Trophoblast cell (in vitro differentiated cells and primary cell): Measurements from ENCODE around the gene SLC25A53.

ENCODE experiments used
- DNase-seq, 2 donors: peaks; one replicate each; pipeline ENCODE4 v3.0.0-alpha.2; 2016
- H2AFZ ChIP-seq: 2 replicates; pipeline ENCODE4 v1.6.1; 2013; ENCODE audit warnings: low read length, moderate library complexity, mild to moderate bottlenecking; ENCODE audit not compliant: insufficient read depth, poor library complexity
- H2AK5ac ChIP-seq: 2 replicates; pipeline ENCODE4 v1.6.1; 2013; ENCODE audit warnings: mild to moderate bottlenecking, low read length
- H2BK120ac ChIP-seq: 2 replicates; pipeline ENCODE4 v1.6.1; 2013; ENCODE audit warnings: low read length, mild to moderate bottlenecking, moderate library complexity; ENCODE audit not compliant: insufficient read depth, poor library complexity
- H2BK12ac ChIP-seq: 2 replicates; pipeline ENCODE4 v1.6.1; 2013; ENCODE audit warnings: mild to moderate bottlenecking, low read length, moderate library complexity
- H2BK5ac ChIP-seq: 2 replicates; pipeline ENCODE4 v1.6.1; 2013; ENCODE audit warnings: low read length, low read depth, moderate library complexity, mild to moderate bottlenecking; ENCODE audit not compliant: poor library complexity
- H3K14ac ChIP-seq: 2 replicates; pipeline ENCODE4 v1.6.1; 2013; ENCODE audit warnings: mild to moderate bottlenecking, low read length
- H3K18ac ChIP-seq: 2 replicates; pipeline ENCODE4 v1.6.1; 2013; ENCODE audit warnings: mild to moderate bottlenecking, low read length
- H3K23ac ChIP-seq: 2 replicates; pipeline ENCODE4 v1.6.1; 2013; ENCODE audit warnings: low read length
- H3K27ac ChIP-seq: 2 replicates; pipeline ENCODE4 v1.5.1; 2013; ENCODE audit warnings: low read depth, mild to moderate bottlenecking, inconsistent platforms, low read length, moderate library complexity
- H3K27me3 ChIP-seq: 2 replicates; pipeline ENCODE4 v1.6.1; 2013; ENCODE audit warnings: inconsistent platforms, mild to moderate bottlenecking, low read length, moderate library complexity; ENCODE audit not compliant: insufficient read depth
- H3K36me3 ChIP-seq, 2 experiments: 1 replicate in 1 of 2; 2 replicates in 1 of 2; pipeline ENCODE4 v1.6.1; 2013; ENCODE audit warnings: low read length in 2 of 2, mild to moderate bottlenecking in 2 of 2, moderate library complexity in 1 of 2; ENCODE audit not compliant: insufficient read depth in 2 of 2, control insufficient read depth in 1 of 2
- H3K4ac ChIP-seq: 2 replicates; pipeline ENCODE4 v1.6.1; 2013; ENCODE audit warnings: low read depth, mild to moderate bottlenecking, low read length, moderate library complexity
- H3K4me1 ChIP-seq, 2 experiments: 1 replicate in 1 of 2; 2 replicates in 1 of 2; pipeline ENCODE4 v1.6.1; 2013; ENCODE audit warnings: low read length in 2 of 2, mild to moderate bottlenecking in 2 of 2, moderate library complexity in 1 of 2; ENCODE audit not compliant: insufficient read depth in 2 of 2, control insufficient read depth in 1 of 2
- H3K4me2 ChIP-seq: 2 replicates; pipeline ENCODE4 v1.6.1; 2013; ENCODE audit warnings: inconsistent platforms, mild to moderate bottlenecking, low read length, moderate library complexity
- H3K4me3 ChIP-seq: 2 replicates; pipeline ENCODE4 v1.5.1; 2013; ENCODE audit warnings: mild to moderate bottlenecking, low read depth, low read length, inconsistent platforms
- H3K79me1 ChIP-seq: one replicate; pipeline ENCODE4 v1.6.1; 2013; ENCODE audit warnings: low read length
- H3K79me2 ChIP-seq: 2 replicates; pipeline ENCODE4 v1.6.1; 2013; ENCODE audit warnings: low read length, mild to moderate bottlenecking; ENCODE audit not compliant: control insufficient read depth, insufficient read depth, poor library complexity
- H3K9ac ChIP-seq: 2 replicates; pipeline ENCODE4 v1.6.1; 2013; ENCODE audit warnings: mild to moderate bottlenecking, low read length
- H3K9me3 ChIP-seq: 2 replicates; pipeline ENCODE4 v1.6.1; 2013; ENCODE audit warnings: low read depth, mild to moderate bottlenecking, control low read depth, inconsistent platforms, low read length; ENCODE audit not compliant: insufficient read depth
- H4K12ac ChIP-seq: 2 replicates; pipeline ENCODE4 v1.6.1; 2013; ENCODE audit warnings: low read depth, mild to moderate bottlenecking, low read length, moderate library complexity
- H4K8ac ChIP-seq: 2 replicates; pipeline ENCODE4 v1.6.1; 2013; ENCODE audit warnings: low read depth, mild to moderate bottlenecking, low read length, moderate library complexity
- H4K91ac ChIP-seq: one replicate; pipeline ENCODE4 v1.6.1; 2013; ENCODE audit warnings: low read depth, mild to moderate bottlenecking, low read length, moderate library complexity
- WGBS: extraction: QIAGEN DNeasy Blood & Tissue Kit; methylation state at CpG from one replicate; pipeline ENCODE4 v1.1.7; 2013; ENCODE audit warnings: missing lambda C conversion rate; ENCODE audit not compliant: insufficient read length, insufficient coverage; ENCODE audit errors: extremely low coverage; 5-methylcytosine and 5-hydroxymethylcytosine counted together

Gene SLC25A53

DNA sequence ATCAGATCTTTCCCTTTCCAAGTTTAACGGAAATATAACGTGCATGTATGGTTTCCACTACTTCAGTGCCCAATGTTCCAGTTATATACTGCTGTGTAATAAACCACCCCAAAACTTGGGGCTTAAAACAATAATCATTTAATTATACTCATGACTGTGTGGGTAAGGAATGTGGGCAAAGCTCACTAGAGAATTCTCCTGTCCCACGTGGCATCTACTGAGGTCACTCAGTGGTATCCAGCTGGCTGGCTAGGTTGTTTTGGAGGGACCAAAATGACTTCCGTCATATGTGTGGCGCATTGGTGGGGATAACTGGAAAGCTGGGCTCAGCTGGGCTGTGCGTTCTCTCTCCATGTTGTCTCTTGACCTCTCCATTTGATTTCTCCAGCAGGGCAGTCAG is 26.0 kb downstream of the SLC25A53 start:
- Histone ChIP-seq H3K9me3 (no peaks in the 10 kb centered on the region), H3K27me3 (no peaks in the 10 kb centered on the region), H3K4ac (no peak overlapping the region), H2BK5ac (no peak overlapping the region), H3K9ac (no peak overlapping the region), H3K79me1 (no peaks in the 10 kb centered on the region), H3K18ac (no peak overlapping the region), H3K23ac (no peak overlapping the region), H3K14ac (no peak overlapping the region), H3K36me3 (peaks cover 0 to 2% of the 10 kb centered on the region in 2 experiments), H3K4me2 (no peak overlapping the region), H3K4me1 (no peaks in the 10 kb centered on the region), H4K12ac (no peak overlapping the region), H2BK12ac (no peak overlapping the region), H3K27ac (no peak overlapping the region), H2AK5ac (no peak overlapping the region), H2BK120ac (no peak overlapping the region), H3K79me2 (no peaks in the 10 kb centered on the region), H4K91ac (no peak overlapping the region), H2AFZ (no peak overlapping the region), H4K8ac (no peak overlapping the region), H3K4me3 (no peak overlapping the region)
- no CpG with 5 or more reads among the region's 6 CpGs for WGBS
- no peak for DNase-seq

DNA sequence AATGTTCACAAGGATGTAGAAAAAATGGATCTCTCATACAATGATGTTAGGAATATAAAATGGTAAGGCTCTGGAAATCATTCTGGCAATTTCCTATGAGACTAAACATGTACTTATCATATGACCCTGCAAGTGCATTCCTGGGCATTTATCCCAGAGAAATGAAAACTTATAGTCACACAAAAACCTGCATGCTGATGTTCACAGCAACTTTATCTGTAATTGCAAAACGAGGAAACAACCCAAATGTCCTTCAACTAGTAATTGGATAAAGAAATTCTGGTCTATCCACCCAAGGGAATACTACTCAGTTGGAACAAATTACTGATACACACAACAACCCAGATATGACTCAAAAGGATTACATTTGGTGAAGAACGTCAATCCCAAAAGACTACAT is 30.0 kb downstream of the SLC25A53 start:
- DNase-seq = no peak
- H2BK12ac ChIP-seq = no peak overlapping the region
- H2AFZ ChIP-seq = no peak overlapping the region
- no peak overlapping the region for H4K8ac ChIP-seq
- no peak overlapping the region for H3K18ac ChIP-seq
- H3K4me1 ChIP-seq = no peaks in the 10 kb centered on the region
- no peak overlapping the region for H3K9ac ChIP-seq
- H2AK5ac ChIP-seq = no peak overlapping the region
- no peak overlapping the region for H3K23ac ChIP-seq
- peaks cover 0 to 2% of the 10 kb centered on the region in 2 experiments for H3K36me3 ChIP-seq
- no CpG with 5 or more reads among the region's 2 CpGs for WGBS
- H4K91ac ChIP-seq = no peak overlapping the region
- no peak overlapping the region for H2BK120ac ChIP-seq
- no peaks in the 10 kb centered on the region for H3K27me3 ChIP-seq
- no peaks in the 10 kb centered on the region for H3K9me3 ChIP-seq
- no peak overlapping the region for H2BK5ac ChIP-seq
- H3K4me3 ChIP-seq = no peak overlapping the region
- no peaks in the 10 kb centered on the region for H3K79me2 ChIP-seq
- H3K4ac ChIP-seq = no peak overlapping the region
- H3K4me2 ChIP-seq = no peak overlapping the region
- no peak overlapping the region for H4K12ac ChIP-seq
- no peaks in the 10 kb centered on the region for H3K79me1 ChIP-seq
- no peak overlapping the region for H3K14ac ChIP-seq
- no peak overlapping the region for H3K27ac ChIP-seq

DNA sequence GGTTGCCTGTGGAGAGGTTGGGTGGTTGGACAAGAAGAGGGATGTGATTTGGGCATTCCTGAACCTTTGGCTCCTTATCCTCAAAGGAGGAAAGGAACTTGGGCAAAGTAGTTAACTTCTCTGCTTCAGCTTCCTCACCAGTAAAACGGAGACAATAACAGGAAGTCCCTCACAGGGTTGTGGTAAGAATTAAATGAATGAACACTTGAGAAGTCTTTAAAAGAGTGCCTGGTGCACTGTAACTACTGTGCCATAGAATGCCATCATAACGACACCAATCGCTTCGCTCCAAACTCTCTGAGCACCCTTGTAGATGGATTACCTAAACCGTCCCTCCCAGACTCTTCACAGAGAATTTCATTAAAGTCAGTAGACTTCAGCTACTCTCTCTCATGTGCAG is 34.0 kb downstream of the SLC25A53 start:
- H3K4me1 ChIP-seq = no peaks in the 10 kb centered on the region
- H3K4me2 ChIP-seq = no peak overlapping the region
- no peaks in the 10 kb centered on the region for H3K79me2 ChIP-seq
- H2AFZ ChIP-seq = no peak overlapping the region
- H3K9me3 ChIP-seq = no peaks in the 10 kb centered on the region
- H3K14ac ChIP-seq = no peak overlapping the region
- no peak overlapping the region for H2BK12ac ChIP-seq
- no peak overlapping the region for H3K18ac ChIP-seq
- no peak overlapping the region for H4K8ac ChIP-seq
- no peaks in the 10 kb centered on the region for H3K36me3 ChIP-seq
- no peak overlapping the region for H3K9ac ChIP-seq
- DNase-seq = no peak
- H3K4me3 ChIP-seq = no peak overlapping the region
- no peak overlapping the region for H3K27ac ChIP-seq
- no peak overlapping the region for H3K4ac ChIP-seq
- no CpG with 5 or more reads among the region's 5 CpGs for WGBS
- no peak overlapping the region for H2BK120ac ChIP-seq
- no peak overlapping the region for H3K23ac ChIP-seq
- H3K27me3 ChIP-seq = no peaks in the 10 kb centered on the region
- no peak overlapping the region for H2BK5ac ChIP-seq
- H3K79me1 ChIP-seq = no peaks in the 10 kb centered on the region
- no peak overlapping the region for H4K91ac ChIP-seq
- no peak overlapping the region for H2AK5ac ChIP-seq
- no peak overlapping the region for H4K12ac ChIP-seq

DNA sequence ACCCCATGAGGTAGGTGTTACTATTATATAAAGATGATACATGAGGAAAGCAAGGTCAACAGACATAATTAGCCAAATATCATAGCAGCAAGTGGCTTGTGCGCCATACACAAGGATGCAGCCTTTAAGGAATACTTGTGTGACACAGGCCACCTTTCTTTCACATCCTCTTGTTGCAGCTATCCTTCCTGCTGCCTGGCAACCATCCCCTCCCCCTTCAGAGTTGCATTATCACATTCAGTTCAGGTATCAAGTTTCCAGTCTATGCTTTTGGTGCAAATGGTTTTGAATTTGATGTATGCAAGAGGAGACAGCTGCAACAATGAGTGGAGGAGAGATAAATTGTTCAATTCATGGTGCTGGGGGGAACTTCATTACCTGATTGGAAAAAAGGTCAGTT is 38.0 kb downstream of the SLC25A53 start:
- no peak overlapping the region for H3K4me3 ChIP-seq
- no peak overlapping the region for H3K23ac ChIP-seq
- no peak overlapping the region for H4K91ac ChIP-seq
- H3K9me3 ChIP-seq = no peaks in the 10 kb centered on the region
- no peak overlapping the region for H4K12ac ChIP-seq
- no peak overlapping the region for H2AFZ ChIP-seq
- no peak for DNase-seq
- H3K9ac ChIP-seq = no peak overlapping the region
- no peak overlapping the region for H4K8ac ChIP-seq
- H3K27me3 ChIP-seq = no peaks in the 10 kb centered on the region
- H3K4ac ChIP-seq = no peak overlapping the region
- WGBS = no CpG with 5 or more reads among the region's 1 CpG
- H3K4me2 ChIP-seq = no peak overlapping the region
- H3K14ac ChIP-seq = no peak overlapping the region
- H2BK5ac ChIP-seq = no peak overlapping the region
- no peak overlapping the region for H2BK120ac ChIP-seq
- no peaks in the 10 kb centered on the region for H3K79me1 ChIP-seq
- H3K27ac ChIP-seq = no peak overlapping the region
- H3K18ac ChIP-seq = no peak overlapping the region
- H3K79me2 ChIP-seq = no peaks in the 10 kb centered on the region
- H2AK5ac ChIP-seq = no peak overlapping the region
- H2BK12ac ChIP-seq = no peak overlapping the region
- no peaks in the 10 kb centered on the region for H3K36me3 ChIP-seq
- no peaks in the 10 kb centered on the region for H3K4me1 ChIP-seq
